HepG2 (cell line): Measurements from ENCODE around the gene TTLL11.

ENCODE experiments used
- EP300 ChIP-seq, 3 experiments: sonication (generic) in 1 of 3; formaldehyde crosslinking in 1 of 3; IDR thresholded peaks; 2 replicates each; pipeline versions ENCODE4 v1.5.1 to v1.6.1; 2011 to 2020; ENCODE audit warnings: low read depth in 2 of 3, low read length in 2 of 3, borderline replicate concordance in 1 of 3, improper control_type of control experiment in 1 of 3, mild to moderate bottlenecking in 1 of 3, missing genetic modification reagents in 1 of 3, moderate library complexity in 1 of 3
- ISL2 ChIP-seq: sonication (generic); formaldehyde crosslinking; IDR thresholded peaks from 2 replicates; pipeline ENCODE4 v1.5.0; 2020; ENCODE audit warnings: missing genetic modification reagents
- NR3C1 ChIP-seq: sonication (generic); formaldehyde crosslinking; IDR thresholded peaks from 2 replicates; pipeline ENCODE4 v1.4.0; 2020; ENCODE audit warnings: missing genetic modification reagents
- RXRA ChIP-seq: sonication (generic); formaldehyde crosslinking; IDR thresholded peaks from 2 replicates; pipeline ENCODE4 v1.5.1; 2020; ENCODE audit warnings: missing genetic modification reagents
- SMARCC2 ChIP-seq: fragments of 450-650 bp; IDR thresholded peaks from 2 replicates; pipeline ENCODE4 v1.6.1; 2017; ENCODE audit warnings: antibody characterized with exemption, mild to moderate bottlenecking
- SP1 ChIP-seq, 2 experiments: fragments of 450-650 bp in 1 of 2; sonication (generic) in 1 of 2; formaldehyde crosslinking in 1 of 2; IDR thresholded peaks; 2 replicates each; pipeline versions ENCODE4 v1.4.0 to v1.6.1; 2016 to 2020; ENCODE audit warnings: missing genetic modification reagents in 1 of 2
- ZNF121 ChIP-seq: sonication (generic); formaldehyde crosslinking; IDR thresholded peaks from 2 replicates; pipeline ENCODE4 v1.5.0; 2020; ENCODE audit warnings: mild to moderate bottlenecking, missing genetic modification reagents
- ZNF253 ChIP-seq: sonication (generic); formaldehyde crosslinking; IDR thresholded peaks from 2 replicates; pipeline ENCODE4 v1.8.0; 2022; ENCODE audit warnings: mild to moderate bottlenecking, missing genetic modification reagents, borderline replicate concordance
- ZNF724P ChIP-seq: sonication (generic); formaldehyde crosslinking; IDR thresholded peaks from 2 replicates; pipeline ENCODE4 v1.8.0; 2022; ENCODE audit warnings: missing genetic modification reagents, borderline replicate concordance
- TF ChIP-seq, protein P1 (sequence below): sonication (generic); formaldehyde crosslinking; IDR thresholded peaks from 2 replicates; pipeline ENCODE4 v1.5.0; 2020; ENCODE audit warnings: mild to moderate bottlenecking, missing genetic modification reagents, moderate library complexity
- TF ChIP-seq, protein P2 (sequence below): sonication (generic); formaldehyde crosslinking; IDR thresholded peaks from 2 replicates; pipeline ENCODE4 v1.8.1; 2022; ENCODE audit warnings: mild to moderate bottlenecking, missing genetic modification reagents
- TF ChIP-seq, protein P3 (sequence below): sonication (generic); formaldehyde crosslinking; IDR thresholded peaks from 2 replicates; pipeline ENCODE4 v1.4.0; 2020; ENCODE audit warnings: mild to moderate bottlenecking, missing genetic modification reagents, borderline replicate concordance

DNA sequence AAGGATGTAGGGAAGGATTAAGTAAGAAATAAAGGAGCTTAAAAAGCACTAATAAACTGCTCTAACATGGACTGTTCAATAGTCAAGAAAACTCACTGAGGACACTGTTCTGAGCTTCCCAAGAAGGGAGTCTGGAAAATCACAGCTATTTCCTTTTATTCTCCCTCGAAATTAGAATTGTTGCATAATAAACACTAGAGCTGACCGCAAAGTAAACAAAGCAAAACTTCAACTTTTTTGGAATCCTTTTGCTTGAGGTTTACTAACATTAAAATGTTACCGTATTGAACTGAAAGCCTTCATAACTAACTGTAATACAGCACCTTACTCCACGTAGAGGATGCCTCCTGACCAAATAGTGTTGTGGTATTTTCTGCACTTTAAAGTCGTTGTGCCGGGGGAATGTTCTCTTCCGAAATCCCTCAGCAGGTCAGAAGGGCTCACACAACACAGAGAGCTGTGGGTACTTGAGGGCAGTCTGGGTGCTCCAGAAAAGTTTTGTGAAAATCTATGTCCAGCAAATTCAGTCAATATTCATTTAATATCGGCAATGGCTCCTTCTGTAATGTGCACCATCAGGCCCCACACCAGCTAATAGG is 59.2 kb downstream of the TTLL11 start:
- no peak for TF ChIP-seq ZNF121 (CRISPR knock-in tag)
- TF ChIP-seq SMARCC2 = no peak
- no peak for TF ChIP-seq RXRA (CRISPR knock-in tag)
- TF ChIP-seq, protein P1, sequence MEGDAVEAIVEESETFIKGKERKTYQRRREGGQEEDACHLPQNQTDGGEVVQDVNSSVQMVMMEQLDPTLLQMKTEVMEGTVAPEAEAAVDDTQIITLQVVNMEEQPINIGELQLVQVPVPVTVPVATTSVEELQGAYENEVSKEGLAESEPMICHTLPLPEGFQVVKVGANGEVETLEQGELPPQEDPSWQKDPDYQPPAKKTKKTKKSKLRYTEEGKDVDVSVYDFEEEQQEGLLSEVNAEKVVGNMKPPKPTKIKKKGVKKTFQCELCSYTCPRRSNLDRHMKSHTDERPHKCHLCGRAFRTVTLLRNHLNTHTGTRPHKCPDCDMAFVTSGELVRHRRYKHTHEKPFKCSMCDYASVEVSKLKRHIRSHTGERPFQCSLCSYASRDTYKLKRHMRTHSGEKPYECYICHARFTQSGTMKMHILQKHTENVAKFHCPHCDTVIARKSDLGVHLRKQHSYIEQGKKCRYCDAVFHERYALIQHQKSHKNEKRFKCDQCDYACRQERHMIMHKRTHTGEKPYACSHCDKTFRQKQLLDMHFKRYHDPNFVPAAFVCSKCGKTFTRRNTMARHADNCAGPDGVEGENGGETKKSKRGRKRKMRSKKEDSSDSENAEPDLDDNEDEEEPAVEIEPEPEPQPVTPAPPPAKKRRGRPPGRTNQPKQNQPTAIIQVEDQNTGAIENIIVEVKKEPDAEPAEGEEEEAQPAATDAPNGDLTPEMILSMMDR = no peak
- no peak for TF ChIP-seq EP300 (IDR thresholded peaks at IDR 0.05; ENCODE audit: low read depth in 2 of 2, low read length in 2 of 2)
- TF ChIP-seq EP300 (CRISPR knock-in tag; IDR thresholded peaks at IDR 0.05; ENCODE audit: borderline replicate concordance) = no peak
- TF ChIP-seq, protein P2, sequence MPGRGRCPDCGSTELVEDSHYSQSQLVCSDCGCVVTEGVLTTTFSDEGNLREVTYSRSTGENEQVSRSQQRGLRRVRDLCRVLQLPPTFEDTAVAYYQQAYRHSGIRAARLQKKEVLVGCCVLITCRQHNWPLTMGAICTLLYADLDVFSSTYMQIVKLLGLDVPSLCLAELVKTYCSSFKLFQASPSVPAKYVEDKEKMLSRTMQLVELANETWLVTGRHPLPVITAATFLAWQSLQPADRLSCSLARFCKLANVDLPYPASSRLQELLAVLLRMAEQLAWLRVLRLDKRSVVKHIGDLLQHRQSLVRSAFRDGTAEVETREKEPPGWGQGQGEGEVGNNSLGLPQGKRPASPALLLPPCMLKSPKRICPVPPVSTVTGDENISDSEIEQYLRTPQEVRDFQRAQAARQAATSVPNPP (CRISPR knock-in tag) = no peak
- TF ChIP-seq NR3C1 (CRISPR knock-in tag) = no peak
- no peak for TF ChIP-seq SP1 (IDR thresholded peaks at IDR 0.05)
- no peak for TF ChIP-seq SP1 (CRISPR knock-in tag; IDR thresholded peaks at IDR 0.05)
- TF ChIP-seq, protein P3, sequence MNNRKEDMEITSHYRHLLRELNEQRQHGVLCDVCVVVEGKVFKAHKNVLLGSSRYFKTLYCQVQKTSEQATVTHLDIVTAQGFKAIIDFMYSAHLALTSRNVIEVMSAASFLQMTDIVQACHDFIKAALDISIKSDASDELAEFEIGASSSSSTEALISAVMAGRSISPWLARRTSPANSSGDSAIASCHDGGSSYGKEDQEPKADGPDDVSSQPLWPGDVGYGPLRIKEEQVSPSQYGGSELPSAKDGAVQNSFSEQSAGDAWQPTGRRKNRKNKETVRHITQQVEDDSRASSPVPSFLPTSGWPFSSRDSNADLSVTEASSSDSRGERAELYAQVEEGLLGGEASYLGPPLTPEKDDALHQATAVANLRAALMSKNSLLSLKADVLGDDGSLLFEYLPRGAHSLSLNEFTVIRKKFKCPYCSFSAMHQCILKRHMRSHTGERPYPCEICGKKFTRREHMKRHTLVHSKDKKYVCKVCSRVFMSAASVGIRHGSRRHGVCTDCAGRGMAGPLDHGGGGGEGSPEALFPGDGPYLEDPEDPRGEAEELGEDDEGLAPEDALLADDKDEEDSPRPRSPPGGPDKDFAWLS (CRISPR knock-in tag) = no peak
- no peak for TF ChIP-seq ZNF724P
- no peak for TF ChIP-seq ZNF253 (CRISPR knock-in tag)
- no peak for TF ChIP-seq ISL2 (CRISPR knock-in tag)
